Stimulated activated CD4-positive, alpha-beta T cell treated with anti-CD3 and anti-CD28 coated beads, TNF-alpha, amount 100 ng/mL, for 4 hours (primary cell): ENCODE results near the gene CCDC33.

Experiments
- DNase-seq, 3 experiments: peaks; one replicate each; pipeline ENCODE4 v3.0.0-alpha.2; 2020; ENCODE audit warnings: low read depth in 3 of 3

Gene CCDC33

GRCh38 chr15:74281147-74282133 lies 45.3 kb downstream of the CCDC33 start:
- no peak for DNase-seq

- no peak for DNase-seq
These were observed 47.2 kb downstream of the CCDC33 start for GRCh38 chr15:74283368-74283767.

GRCh38 chr15:74289671-74290070 lies 53.5 kb downstream of the CCDC33 start:
- no peak for DNase-seq

DNA sequence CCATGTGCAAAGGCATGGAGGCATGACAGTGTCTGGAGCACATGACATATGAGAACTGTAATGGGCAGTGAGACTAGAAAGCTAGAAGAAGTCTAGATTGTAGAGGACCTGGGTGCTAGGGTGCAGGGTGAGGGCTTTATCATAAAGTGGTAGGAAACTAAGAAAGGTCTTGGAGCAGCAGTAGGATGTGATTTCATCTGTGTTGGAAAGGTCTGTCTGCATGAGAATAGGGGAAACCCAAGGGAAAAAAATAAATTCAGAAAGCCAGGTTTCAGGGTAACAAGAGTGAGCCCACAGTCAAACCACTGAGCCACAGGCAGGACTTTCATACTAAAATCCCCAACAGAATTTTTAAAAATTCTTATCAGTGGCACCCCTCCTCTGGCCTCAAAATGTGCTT lies 54.5 kb downstream of the CCDC33 start:
- DNase-seq, result no peak

GRCh38 chr15:74291101-74292071 lies 55.3 kb downstream of the CCDC33 start:
- peak; percentile 7 to 29 (median 8) for DNase-seq

GRCh38 chr15:74293021-74293810 lies 57.1 kb downstream of the CCDC33 start:
- no peak for DNase-seq

- DNase-seq, result no peak
These were observed 57.9 kb downstream of the CCDC33 start for GRCh38 chr15:74294010-74294409.

GRCh38 chr15:74295800-74296199 lies 59.7 kb downstream of the CCDC33 start:
- no peak for DNase-seq

GRCh38 chr15:74297887-74298286 lies 61.8 kb downstream of the CCDC33 start:
- DNase-seq, result no peak

- no peak for DNase-seq
These were observed 64.1 kb downstream of the CCDC33 start for GRCh38 chr15:74300057-74300795.

- DNase-seq, result no peak
These were observed 65.6 kb downstream of the CCDC33 start for GRCh38 chr15:74301583-74302361.

- no peak for DNase-seq
These were observed 66.8 kb downstream of the CCDC33 start for GRCh38 chr15:74302821-74303359.

- DNase-seq, result no peak
These were observed 67.7 kb downstream of the CCDC33 start for GRCh38 chr15:74303741-74304309.

GRCh38 chr15:74304431-74304830 lies 68.3 kb downstream of the CCDC33 start:
- DNase-seq, result no peak

GRCh38 chr15:74305687-74306086 lies 69.6 kb downstream of the CCDC33 start:
- no peak for DNase-seq

- DNase-seq, result no peak
These were observed 70.7 kb downstream of the CCDC33 start for GRCh38 chr15:74306781-74307217.

- DNase-seq, result no peak
These were observed 72.0 kb downstream of the CCDC33 start for GRCh38 chr15:74307827-74308811.
